ENCODE measurements around the gene CTXN3. TPM values are rescaled to one million over a fixed set of nuclear protein-coding genes. Genes with fewer than 3 reads are reported as not detected.
A peak's percentile ranks its signal among the peaks of the same experiment; 100 is the strongest.
"Not testable (repeated sequence)": the region's sequence is repeated elsewhere in the genome, so short reads cannot be mapped to it uniquely, and the experiment has no call there.

The CTXN3 gene
- total RNA-seq, 1 donor from 2014 or later, result not detected

- no peak for DNase-seq
Observed at GRCh38 chr5:127652952-127653611, 4.2 kb downstream of the CTXN3 start.

DNA sequence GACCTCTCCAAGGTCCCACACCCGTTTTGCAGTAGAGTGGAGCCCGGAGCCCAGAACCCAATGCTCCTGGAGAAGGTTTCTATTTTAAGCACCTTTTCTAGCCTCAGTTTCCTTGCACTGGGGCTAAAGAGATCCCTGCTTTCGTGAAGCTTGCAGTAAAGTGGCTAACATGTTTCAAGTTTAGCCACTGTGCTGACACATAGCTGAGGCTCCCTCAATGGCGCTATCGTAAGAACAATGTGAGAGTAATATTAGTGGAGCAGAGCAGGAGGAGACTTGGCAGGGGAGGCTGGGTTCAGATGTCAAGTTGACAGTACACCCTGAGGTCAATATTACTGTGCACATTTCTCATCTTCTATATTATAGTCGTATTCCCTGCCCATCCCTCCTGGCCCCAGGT lies 7.9 kb downstream of the CTXN3 start:
- no peak for DNase-seq

DNA sequence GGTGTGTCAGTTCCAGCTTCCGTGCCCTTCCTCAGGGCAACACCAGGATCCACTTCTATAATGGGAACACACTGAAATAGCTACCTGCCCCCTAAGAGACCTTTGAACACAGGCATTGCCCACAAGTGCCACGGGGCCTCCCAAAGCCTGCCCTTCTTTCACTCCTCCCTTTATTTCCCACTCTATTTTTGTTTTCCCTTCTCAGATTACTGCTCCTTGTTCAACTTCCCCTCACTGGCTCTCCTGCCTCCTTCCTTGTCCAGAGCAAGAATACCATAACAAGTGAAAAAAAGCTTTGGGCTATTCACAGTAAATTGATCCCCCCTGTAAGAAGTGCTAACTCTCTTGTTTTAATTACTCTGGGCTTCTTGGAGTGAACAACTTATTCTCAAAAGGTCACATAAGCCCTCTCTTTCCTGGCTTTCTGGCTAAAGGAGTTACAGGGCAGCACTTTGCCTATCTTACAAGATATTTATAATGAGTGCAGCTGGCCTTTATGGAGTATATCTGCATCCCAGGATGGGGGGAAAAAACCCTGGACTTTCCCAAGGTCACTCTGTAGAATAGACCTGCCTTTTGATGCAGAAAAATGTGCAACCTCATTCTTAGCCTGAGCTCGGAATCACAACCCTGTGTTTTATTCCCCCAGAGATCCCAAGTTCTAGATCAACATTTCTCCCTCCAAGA lies 11.3 kb downstream of the CTXN3 start:
- no peak for DNase-seq

DNA sequence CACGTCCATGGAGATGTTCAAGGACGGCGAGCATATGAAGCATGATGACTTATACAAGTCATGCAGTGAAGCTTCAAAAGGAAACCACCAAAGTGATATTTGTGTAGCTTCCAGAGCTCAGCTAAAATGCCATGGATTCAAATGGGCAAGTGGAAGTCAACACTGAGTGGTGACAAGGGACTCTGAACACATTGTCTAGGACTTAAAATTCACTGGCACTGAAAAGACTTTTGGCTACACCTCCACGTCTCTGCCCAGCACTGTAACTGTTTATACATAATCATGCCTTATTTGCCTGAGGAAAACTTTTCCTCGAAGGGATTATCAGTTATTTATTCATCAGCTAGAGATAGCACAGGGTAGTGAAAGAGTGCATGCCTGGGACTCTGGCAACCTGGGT lies 15.2 kb downstream of the CTXN3 start:
- DNase-seq, result no peak

DNA sequence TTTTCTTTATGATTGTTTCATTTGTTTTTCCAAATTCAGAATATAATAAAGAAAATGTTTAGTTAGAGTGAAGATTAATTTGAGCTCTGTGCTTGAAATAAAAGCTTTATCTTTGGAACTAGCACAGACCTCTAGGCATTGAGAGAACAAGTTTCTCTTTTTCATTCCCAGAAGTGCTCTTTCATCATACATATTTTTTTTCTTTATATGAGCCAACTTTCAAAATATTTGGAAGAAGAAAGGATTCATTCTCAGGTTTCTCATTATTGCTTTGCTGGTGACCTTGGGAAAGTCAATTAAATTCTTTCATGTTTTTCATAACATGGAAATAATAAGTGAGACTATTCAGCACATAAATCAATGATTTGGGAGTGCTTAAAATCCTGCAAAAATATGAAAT lies 16.8 kb downstream of the CTXN3 start:
- no peak for DNase-seq

GRCh38 chr5:127666043-127666716 lies 17.3 kb downstream of the CTXN3 start:
- no peak for DNase-seq

DNA sequence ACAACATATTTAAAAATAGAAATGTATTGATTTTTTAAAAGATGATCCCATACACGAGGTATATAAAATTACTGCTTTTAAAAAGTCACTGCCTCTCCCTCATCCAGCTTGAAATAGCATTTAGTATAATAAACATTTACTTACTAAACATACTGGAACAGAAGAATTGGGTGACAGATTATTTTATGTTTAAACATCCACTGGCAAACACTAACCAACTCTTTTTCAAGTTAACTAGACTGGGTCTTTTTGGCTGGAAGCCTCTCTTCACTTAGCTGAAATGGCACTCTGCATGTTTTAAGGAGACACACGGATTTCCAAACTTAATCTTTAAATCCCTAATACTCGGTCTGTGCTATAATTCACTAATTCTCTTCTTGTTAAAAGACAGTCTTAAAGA lies 19.0 kb downstream of the CTXN3 start:
- DNase-seq, result no peak

- no peak for DNase-seq
Observed at GRCh38 chr5:127671218-127671617, 22.3 kb downstream of the CTXN3 start.

DNA sequence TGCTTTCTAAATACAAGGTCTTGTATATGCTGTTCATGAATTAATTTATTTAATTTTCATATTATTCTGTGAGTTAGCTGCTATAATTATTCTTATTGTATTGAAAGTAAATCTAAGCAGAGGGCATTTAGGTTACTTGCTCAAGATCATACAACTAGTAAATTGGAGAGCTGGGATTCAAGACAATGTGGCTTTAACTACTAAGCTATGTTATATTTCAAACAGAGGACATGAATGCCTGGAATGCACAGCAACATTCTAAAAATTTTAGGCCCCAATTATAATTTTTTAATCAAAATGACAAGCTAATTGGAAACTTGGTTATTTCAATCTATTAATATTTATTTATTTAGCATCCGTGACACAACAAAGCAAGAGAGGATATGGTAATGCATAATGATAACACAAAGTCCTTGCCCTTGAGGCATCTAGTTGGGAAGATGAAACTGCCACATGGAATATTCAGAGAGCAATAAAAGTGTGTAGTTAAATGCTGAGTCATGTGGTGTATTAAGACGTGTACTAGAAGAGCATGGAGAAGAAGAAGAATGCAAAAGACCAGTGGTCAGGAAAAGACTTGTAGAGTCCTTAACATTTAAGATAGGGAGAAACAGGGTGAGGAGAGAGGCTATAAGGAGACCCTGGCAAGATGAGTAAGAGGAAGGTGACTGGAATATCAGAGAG lies 24.4 kb downstream of the CTXN3 start:
- no peak for DNase-seq

DNA sequence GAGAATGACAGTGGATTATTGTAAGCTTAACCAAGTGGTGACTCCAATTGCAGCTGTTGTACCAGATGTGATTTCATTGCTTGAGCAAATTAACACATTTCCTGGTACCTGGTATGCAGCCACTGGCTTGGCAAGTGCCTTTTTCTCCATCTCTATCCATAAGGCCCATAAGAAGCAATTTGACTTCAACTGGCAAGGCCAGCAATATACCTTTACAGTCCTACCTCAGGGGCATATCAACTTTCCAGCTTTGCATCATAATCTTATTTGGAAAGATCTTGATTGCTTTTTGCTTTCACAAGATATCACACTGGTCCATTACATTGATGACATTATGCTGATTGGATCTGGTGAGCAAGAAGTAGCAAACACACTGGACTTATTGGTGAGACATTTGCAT lies 28.1 kb downstream of the CTXN3 start:
- DNase-seq, result not testable (repeated sequence)

- DNase-seq, result not testable (repeated sequence)
Observed at GRCh38 chr5:127679691-127680330, 30.9 kb downstream of the CTXN3 start.

GRCh38 chr5:127680595-127680994 lies 31.7 kb downstream of the CTXN3 start:
- no peak for DNase-seq

- DNase-seq, result no peak
Observed at GRCh38 chr5:127683008-127683407, 34.1 kb downstream of the CTXN3 start.

DNA sequence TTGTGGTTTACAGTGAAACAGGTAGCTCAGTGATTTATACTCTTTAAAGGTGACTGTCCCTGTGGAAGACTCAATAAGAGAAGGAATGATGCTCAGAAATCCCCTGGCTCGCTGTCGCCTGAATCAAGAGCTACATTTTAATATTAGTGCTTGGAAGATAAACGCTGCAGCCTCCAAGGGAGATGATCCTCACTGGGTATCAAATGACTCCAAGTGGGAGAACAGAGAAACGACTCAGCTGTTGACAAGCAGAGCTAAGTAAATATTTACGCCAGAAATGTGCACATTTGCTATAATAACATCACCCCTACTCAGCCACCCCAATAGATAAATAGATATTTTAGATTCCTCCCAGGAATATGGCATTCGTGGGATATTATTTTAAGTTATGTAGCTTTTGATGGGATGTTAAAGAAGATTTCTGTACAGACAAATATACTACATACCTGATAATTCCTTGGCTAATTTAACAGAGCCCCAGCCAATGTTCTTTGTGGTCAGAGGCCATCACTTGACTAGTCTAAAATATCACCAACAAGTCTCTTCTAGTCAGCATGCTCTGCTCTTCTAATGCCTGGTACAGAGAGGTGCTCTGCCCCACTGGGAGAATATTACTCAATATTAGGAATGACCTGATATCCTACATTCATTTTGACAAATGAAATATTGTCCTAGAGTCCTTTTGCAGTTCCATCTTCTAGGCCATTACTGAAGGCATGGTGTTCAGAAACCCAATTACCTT lies 36.0 kb downstream of the CTXN3 start:
- DNase-seq, result no peak

DNA sequence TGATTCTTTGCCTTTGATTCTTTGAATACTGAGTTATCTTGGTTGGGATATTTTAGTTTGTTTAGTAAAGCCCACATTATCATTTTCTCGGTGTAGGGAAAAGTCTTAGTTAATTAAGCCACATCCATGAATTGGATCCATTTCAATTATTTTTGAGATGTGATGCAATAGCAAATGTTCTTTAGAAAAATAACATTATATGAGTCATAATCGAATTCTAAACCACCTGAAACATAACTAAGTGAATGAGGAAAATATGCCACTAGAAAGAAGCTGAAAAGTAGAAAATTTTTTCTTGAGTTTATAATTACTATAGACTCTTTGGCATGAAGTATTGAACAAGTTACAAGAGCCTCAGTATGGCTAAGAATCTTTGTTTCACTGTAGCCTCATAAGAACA lies 36.8 kb downstream of the CTXN3 start:
- no peak for DNase-seq

- DNase-seq, result no peak
Observed at GRCh38 chr5:127686424-127686823, 37.5 kb downstream of the CTXN3 start.

DNA sequence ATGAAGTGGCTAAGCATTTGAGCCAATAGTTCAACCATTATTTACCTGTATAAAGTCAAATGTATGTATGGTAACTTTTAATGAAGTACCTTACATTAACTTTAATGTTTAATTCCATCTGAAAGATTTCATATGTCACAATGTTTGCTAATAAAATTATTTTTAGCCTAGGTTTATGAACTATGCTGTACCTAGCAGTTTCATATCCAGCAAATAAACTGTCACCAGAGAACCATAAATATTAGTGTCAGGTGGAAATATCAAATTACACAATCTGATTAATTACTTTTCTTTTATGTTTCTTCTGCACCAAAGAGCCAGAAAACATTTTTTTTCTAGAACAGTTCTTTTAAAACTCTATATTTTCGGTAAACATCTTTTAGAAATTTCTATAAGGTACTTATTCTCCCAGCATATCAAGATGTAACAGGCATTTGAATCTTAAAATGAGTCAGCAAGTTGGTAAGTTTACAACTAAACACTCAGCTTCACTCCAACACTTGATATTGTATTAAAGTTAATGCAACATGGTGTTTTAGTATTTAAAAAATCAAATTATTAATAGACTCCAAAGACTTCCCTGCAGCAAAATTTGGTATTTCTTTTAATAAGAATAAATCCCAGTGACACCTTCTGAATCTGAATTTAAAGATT lies 45.8 kb downstream of the CTXN3 start:
- no peak for DNase-seq

DNA sequence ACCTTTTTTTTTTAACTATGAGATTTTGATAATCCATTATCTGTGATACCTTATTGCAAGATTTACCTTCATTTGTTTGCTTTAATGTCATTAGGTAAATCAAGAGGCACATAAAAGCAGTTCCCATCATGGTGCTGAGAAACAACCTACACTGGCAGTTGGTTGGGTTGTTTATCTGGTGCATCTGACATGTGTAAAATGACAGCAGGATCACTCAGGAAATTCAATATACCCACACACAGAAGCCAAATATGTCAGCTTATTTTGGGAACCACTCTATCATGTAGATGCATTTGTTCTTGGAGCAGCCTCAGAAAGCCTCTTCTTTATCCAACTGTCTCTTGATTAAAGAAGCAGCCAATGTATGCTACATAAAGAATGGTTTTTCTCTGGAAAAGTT lies 46.5 kb downstream of the CTXN3 start:
- DNase-seq, result no peak

DNA sequence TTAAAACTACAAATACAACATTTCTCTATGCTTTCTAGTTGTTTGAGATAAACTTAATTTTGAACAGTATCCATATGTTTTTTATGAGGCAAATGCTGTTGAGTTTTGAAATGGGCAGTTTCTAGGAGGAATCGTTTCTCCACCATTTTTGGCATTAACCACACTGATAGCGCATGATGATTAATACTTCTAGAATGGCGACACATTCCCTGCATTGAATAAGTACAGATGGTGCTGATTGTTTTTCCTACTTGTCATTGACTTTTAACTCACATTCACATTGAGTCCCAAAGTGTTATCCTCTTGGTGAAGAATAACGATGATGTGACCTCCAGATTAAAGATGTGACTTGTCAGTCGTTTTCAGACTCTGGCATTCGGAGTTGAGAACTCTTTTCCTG lies 47.8 kb downstream of the CTXN3 start:
- peak; percentile 62 for DNase-seq

- DNase-seq, result no peak
Observed at GRCh38 chr5:127697894-127698600, 49.2 kb downstream of the CTXN3 start.

DNA sequence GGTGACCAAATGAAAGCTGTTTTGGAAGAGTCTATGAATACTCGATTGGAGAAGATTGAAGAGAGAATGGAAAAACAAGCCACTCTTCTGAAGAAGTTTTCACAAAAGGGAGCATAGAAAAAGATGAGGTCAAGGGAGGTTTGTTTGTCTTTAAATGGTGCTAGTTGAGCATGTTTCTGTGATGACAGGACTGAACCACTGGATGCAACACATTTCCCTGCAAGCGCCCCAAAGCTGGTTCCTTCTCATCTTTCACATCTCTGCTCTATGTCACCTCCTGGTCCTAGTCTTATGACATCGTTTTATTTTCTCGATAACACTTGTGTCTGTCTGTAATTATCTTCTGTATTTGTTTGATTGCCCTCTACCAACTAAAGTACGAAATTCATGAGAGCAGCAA lies 50.5 kb downstream of the CTXN3 start:
- DNase-seq, result no peak

Measured in skin of body (tissue), 2 donors.